Stimulated activated naive B cell treated with anti-CD40 and anti-IgM and Interleukin-4, amounts not matched to agents 10 μg/mL and 1 μg/mL and 100 μg/mL, for 72 hours (primary cell): Measurements from ENCODE around the gene FAM217A.

Source experiments
- ATAC-seq, 2 donors: fragments of 150-1000 bp; cut with Tn5 transposase; replicated peaks; 2 replicates each; pipeline ENCODE4 v1.10.0; 2021; ENCODE audit warnings: moderate library complexity in 1 of 2
- DNase-seq: peaks from one replicate; pipeline ENCODE4 v3.0.0; 2021
- H3K27ac Mint-ChIP-seq: one replicate; pipeline ENCODE4 v1.8.0; 2022; ENCODE audit warnings: mild to moderate bottlenecking, mixed read lengths
- H3K27me3 Mint-ChIP-seq, 2 donors: one replicate each; pipeline ENCODE4 v1.8.0; 2022; ENCODE audit warnings: mixed read lengths in 2 of 2
- H3K36me3 Mint-ChIP-seq, 2 donors: one replicate each; pipeline ENCODE4 v1.8.0; 2022; ENCODE audit warnings: mixed read lengths in 2 of 2, mild to moderate bottlenecking in 1 of 2
- H3K4me1 Mint-ChIP-seq, 2 donors: one replicate each; pipeline ENCODE4 v1.8.0; 2022; ENCODE audit warnings: mixed read lengths in 2 of 2, mild to moderate bottlenecking in 1 of 2
- H3K4me3 Mint-ChIP-seq, 2 donors: one replicate each; pipeline ENCODE4 v1.8.0; 2022; ENCODE audit warnings: mild to moderate bottlenecking in 2 of 2, mixed read lengths in 2 of 2, moderate library complexity in 1 of 2
- H3K9me3 Mint-ChIP-seq, 2 donors: one replicate each; pipeline ENCODE4 v1.8.0; 2022; ENCODE audit warnings: mixed read lengths in 2 of 2, mild to moderate bottlenecking in 1 of 2

The FAM217A gene

GRCh38 chr6:4066029-4066755 lies 12.7 kb downstream of the FAM217A start:
- ATAC-seq (no peak), DNase-seq (no peak)
- H3K36me3 Mint-ChIP-seq: peaks cover 7 to 29% of the 10 kb centered on the region in 2 donors
- H3K27ac Mint-ChIP-seq: no peak overlapping the region
- no peaks in the 10 kb centered on the region for H3K9me3 Mint-ChIP-seq
- H3K4me3 Mint-ChIP-seq: no peak overlapping the region
- H3K27me3 Mint-ChIP-seq: no peaks in the 10 kb centered on the region
- no peaks in the 10 kb centered on the region for H3K4me1 Mint-ChIP-seq

GRCh38 chr6:4059115-4059777 lies 19.7 kb downstream of the FAM217A start:
- Mint-ChIP-seq H3K4me1 (peaks cover 0 to 14% of the 10 kb centered on the region in 2 donors), H3K36me3 (peaks cover 21 to 37% of the 10 kb centered on the region in 2 donors), H3K27ac (peak overlapping the region; percentile 62), H3K9me3 (no peaks in the 10 kb centered on the region), H3K27me3 (no peaks in the 10 kb centered on the region), H3K4me3 (no peak overlapping the region)
- peak; percentile 45 to 53 for ATAC-seq
- DNase-seq: no peak

- peaks cover 19 to 33% of the 10 kb centered on the region in 2 donors for H3K36me3 Mint-ChIP-seq
- H3K4me3 Mint-ChIP-seq: no peak overlapping the region
- H3K27ac Mint-ChIP-seq: no peak overlapping the region
- H3K9me3 Mint-ChIP-seq: no peaks in the 10 kb centered on the region
- DNase-seq (no peak), ATAC-seq (no peak)
- H3K27me3 Mint-ChIP-seq: no peaks in the 10 kb centered on the region
- H3K4me1 Mint-ChIP-seq: peaks cover 0 to 14% of the 10 kb centered on the region in 2 donors
Measured at GRCh38 chr6:4057036-4057435, 21.9 kb downstream of the FAM217A start.

GRCh38 chr6:4055420-4056041 lies 23.4 kb downstream of the FAM217A start:
- ATAC-seq (no peak), DNase-seq (no peak)
- H3K4me1 Mint-ChIP-seq: peaks cover 0 to 14% of the 10 kb centered on the region in 2 donors
- no peaks in the 10 kb centered on the region for H3K27me3 Mint-ChIP-seq
- no peak overlapping the region for H3K27ac Mint-ChIP-seq
- H3K9me3 Mint-ChIP-seq: no peaks in the 10 kb centered on the region
- H3K36me3 Mint-ChIP-seq: peaks cover 19 to 29% of the 10 kb centered on the region in 2 donors
- no peak overlapping the region for H3K4me3 Mint-ChIP-seq

- H3K4me1 Mint-ChIP-seq: no peaks in the 10 kb centered on the region
- no peaks in the 10 kb centered on the region for H3K27me3 Mint-ChIP-seq
- H3K36me3 Mint-ChIP-seq: peaks cover 15 to 25% of the 10 kb centered on the region in 2 donors
- no peaks in the 10 kb centered on the region for H3K9me3 Mint-ChIP-seq
- H3K27ac Mint-ChIP-seq: no peak overlapping the region
- ATAC-seq (no peak), DNase-seq (no peak)
- H3K4me3 Mint-ChIP-seq: no peak overlapping the region
Measured at GRCh38 chr6:4049246-4049645, 29.7 kb downstream of the FAM217A start.

- ATAC-seq (no peak), DNase-seq (no peak)
- H3K27me3 Mint-ChIP-seq: no peaks in the 10 kb centered on the region
- no peak overlapping the region for H3K4me3 Mint-ChIP-seq
- peaks cover 6 to 17% of the 10 kb centered on the region in 2 donors for H3K4me1 Mint-ChIP-seq
- peaks cover 44 to 59% of the 10 kb centered on the region in 2 donors for H3K36me3 Mint-ChIP-seq
- no peak overlapping the region for H3K27ac Mint-ChIP-seq
- no peaks in the 10 kb centered on the region for H3K9me3 Mint-ChIP-seq
Measured at GRCh38 chr6:4041480-4041879, 37.5 kb downstream of the FAM217A start.

GRCh38 chr6:4039348-4039747 lies 39.6 kb downstream of the FAM217A start:
- no peak overlapping the region for H3K27ac Mint-ChIP-seq
- DNase-seq (no peak), ATAC-seq (no peak)
- H3K4me3 Mint-ChIP-seq: no peak overlapping the region
- no peaks in the 10 kb centered on the region for H3K9me3 Mint-ChIP-seq
- H3K4me1 Mint-ChIP-seq: peaks cover 6 to 24% of the 10 kb centered on the region in 2 donors
- H3K27me3 Mint-ChIP-seq: no peaks in the 10 kb centered on the region
- peaks cover 41 to 67% of the 10 kb centered on the region in 2 donors for H3K36me3 Mint-ChIP-seq

GRCh38 chr6:4036581-4036980 lies 42.4 kb downstream of the FAM217A start:
- peaks cover 17 to 36% of the 10 kb centered on the region in 2 donors for H3K4me1 Mint-ChIP-seq
- peak overlapping the region; percentile 49 for H3K27ac Mint-ChIP-seq
- H3K4me3 Mint-ChIP-seq: no peak overlapping the region
- ATAC-seq: no peak
- no peaks in the 10 kb centered on the region for H3K27me3 Mint-ChIP-seq
- H3K36me3 Mint-ChIP-seq: peaks cover 37 to 59% of the 10 kb centered on the region in 2 donors
- DNase-seq: no peak
- H3K9me3 Mint-ChIP-seq: no peaks in the 10 kb centered on the region

GRCh38 chr6:4032475-4032874 lies 46.5 kb downstream of the FAM217A start:
- no peak for ATAC-seq
- no peak overlapping the region for H3K4me3 Mint-ChIP-seq
- H3K9me3 Mint-ChIP-seq: peaks cover 0 to 2% of the 10 kb centered on the region in 2 donors
- H3K27me3 Mint-ChIP-seq: no peaks in the 10 kb centered on the region
- no peak for DNase-seq
- peaks cover 40 to 48% of the 10 kb centered on the region in 2 donors for H3K36me3 Mint-ChIP-seq
- H3K27ac Mint-ChIP-seq: no peak overlapping the region
- H3K4me1 Mint-ChIP-seq: peaks cover 28 to 57% of the 10 kb centered on the region in 2 donors

GRCh38 chr6:4031442-4031841 lies 47.5 kb downstream of the FAM217A start:
- Mint-ChIP-seq H3K4me1 (peaks cover 32 to 59% of the 10 kb centered on the region in 2 donors), H3K36me3 (peaks cover 38 to 48% of the 10 kb centered on the region in 2 donors), H3K4me3 (no peak overlapping the region), H3K9me3 (peaks cover 0 to 2% of the 10 kb centered on the region in 2 donors), H3K27me3 (no peaks in the 10 kb centered on the region), H3K27ac (no peak overlapping the region)
- DNase-seq (no peak), ATAC-seq (no peak)

GRCh38 chr6:4030669-4031068 lies 48.3 kb downstream of the FAM217A start:
- no peak overlapping the region for H3K4me3 Mint-ChIP-seq
- H3K27ac Mint-ChIP-seq: no peak overlapping the region
- H3K27me3 Mint-ChIP-seq: no peaks in the 10 kb centered on the region
- H3K9me3 Mint-ChIP-seq: peaks cover 0 to 2% of the 10 kb centered on the region in 2 donors
- DNase-seq (no peak), ATAC-seq (no peak)
- H3K36me3 Mint-ChIP-seq: peaks cover 38 to 43% of the 10 kb centered on the region in 2 donors
- peaks cover 32 to 60% of the 10 kb centered on the region in 2 donors for H3K4me1 Mint-ChIP-seq

- peaks cover 38 to 39% of the 10 kb centered on the region in 2 donors for H3K36me3 Mint-ChIP-seq
- H3K27ac Mint-ChIP-seq: no peak overlapping the region
- peaks cover 0 to 2% of the 10 kb centered on the region in 2 donors for H3K9me3 Mint-ChIP-seq
- no peak overlapping the region for H3K4me3 Mint-ChIP-seq
- no peaks in the 10 kb centered on the region for H3K27me3 Mint-ChIP-seq
- peaks cover 32 to 59% of the 10 kb centered on the region in 2 donors for H3K4me1 Mint-ChIP-seq
- DNase-seq (no peak), ATAC-seq (no peak)
Measured at GRCh38 chr6:4029687-4030086, 49.2 kb downstream of the FAM217A start.

- DNase-seq (no peak), ATAC-seq (no peak)
- Mint-ChIP-seq H3K4me3 (no peak overlapping the region), H3K4me1 (peaks cover 36 to 70% of the 10 kb centered on the region in 2 donors), H3K27me3 (no peaks in the 10 kb centered on the region), H3K9me3 (peaks cover 0 to 2% of the 10 kb centered on the region in 2 donors), H3K36me3 (peaks cover 38 to 41% of the 10 kb centered on the region in 2 donors), H3K27ac (no peak overlapping the region)
Measured at GRCh38 chr6:4028051-4028450, 50.9 kb downstream of the FAM217A start.

- peaks cover 25 to 64% of the 10 kb centered on the region in 2 donors for H3K4me1 Mint-ChIP-seq
- peaks cover 0 to 5% of the 10 kb centered on the region in 2 donors for H3K9me3 Mint-ChIP-seq
- ATAC-seq (no peak), DNase-seq (no peak)
- no peaks in the 10 kb centered on the region for H3K27me3 Mint-ChIP-seq
- H3K4me3 Mint-ChIP-seq: no peak overlapping the region
- H3K36me3 Mint-ChIP-seq: peaks cover 26 to 32% of the 10 kb centered on the region in 2 donors
- H3K27ac Mint-ChIP-seq: no peak overlapping the region
Measured at GRCh38 chr6:4025681-4026080, 53.3 kb downstream of the FAM217A start.
